Right lobe of liver (tissue), 6 donors: Measurements from ENCODE around the gene ZNF292. TPM values are rescaled to one million over a fixed set of nuclear protein-coding genes. Genes with fewer than 3 reads are reported as not detected.

Experiments
- ATAC-seq, 4 donors: fragments of 200-7000 bp; cut with Tn5 transposase; one replicate each; pipeline ENCODE4 v1.9.1; 2020; ENCODE audit warnings: mild to moderate bottlenecking in 4 of 4, moderate library complexity in 4 of 4
- DNase-seq, 3 donors: peaks; one replicate each; pipeline ENCODE4 v3.0.0-alpha.2; 2020
- H3K27ac ChIP-seq, 3 donors: fragments of 200-600 bp; one replicate each; pipeline ENCODE4 v1.8.0; 2022
- H3K27me3 ChIP-seq, 2 donors: fragments of 200-600 bp; one replicate each; pipeline ENCODE4 v1.8.0; 2022
- H3K36me3 ChIP-seq, 4 donors: fragments of 200-600 bp; sonication (generic) in 1 of 4; one replicate each; pipeline versions ENCODE4 v1.5.1 to v1.8.0; 2017 to 2022; ENCODE audit warnings: control low read depth in 1 of 4
- H3K4me1 ChIP-seq, 4 donors: fragments of 200-600 bp; sonication (generic) in 1 of 4; one replicate each; pipeline versions ENCODE4 v1.5.1 to v1.8.0; 2017 to 2022; ENCODE audit warnings: control low read depth in 1 of 4
- H3K4me3 ChIP-seq, 3 donors: fragments of 200-600 bp; one replicate each; pipeline ENCODE4 v1.8.0; 2022
- H3K9me3 ChIP-seq, 4 donors: fragments of 200-600 bp; sonication (generic) in 1 of 4; one replicate each; pipeline versions ENCODE4 v1.5.1 to v1.8.0; 2017 to 2022; ENCODE audit warnings: control low read depth in 1 of 4
- CTCF ChIP-seq, 4 donors: fragments of 200-600 bp in 3 of 4; fragments of 450-650 bp in 1 of 4; IDR thresholded peaks; one replicate each; pipeline versions ENCODE4 v1.5.1 to v1.8.0; 2016 to 2022; ENCODE audit warnings: antibody characterized with exemption in 4 of 4, mild to moderate bottlenecking in 2 of 4
- POLR2A ChIP-seq: fragments of 450-650 bp; IDR thresholded peaks from one replicate; pipeline ENCODE4 v1.6.1; 2017; ENCODE audit warnings: antibody characterized with exemption, mild to moderate bottlenecking
- WGBS: methylation state at CpG from one replicate; pipeline ENCODE4 v1.1.6; 2018; ENCODE audit warnings: low coverage, low lambda C conversion rate; ENCODE audit not compliant: insufficient coverage; ENCODE audit errors: missing lambda C conversion rate; 5-methylcytosine and 5-hydroxymethylcytosine counted together
- intact Hi-C, 2 donors: fragments of 100-400 bp; cut with DNase I; formaldehyde crosslinking; loops; one replicate each; pipeline versions ENCODE4 v1.11.2 to v1.14.1; 2022
- total RNA-seq, 6 experiments: library from RNA; depleted of rRNA in 2 of 6; stranded (reverse); fragments of >200 nt in 2 of 6; fragmentation: NEBNext Ultra II Directional in 3 of 6; extraction: Animal tissue kit (Norgen Biotek cat#: 25700) in 3 of 6; gene quantifications; one replicate each; pipeline versions ENCODE4 v1.1.0 to v1.2.4, GENCODE V29; 2016 to 2023
- donor health status: DM: no; HTN: yes; CAD: no.
- donor health status: DM: no; HTN: no; CAD: no.
- donor health status: DM: no; HTN: no; CAD: no.
- donor health status: DM: no; HTN: yes; CAD: no.
- donor health status: DM: no; HTN: yes; CAD: no.

ZNF292 gene
- total RNA-seq, 6 experiments from 2014 or later: 8.7 to 22.0 (median 11.2) TPM

- Histone ChIP-seq H3K4me3 (no peak overlapping the region), H3K27me3 (no peaks in the 10 kb centered on the region), H3K4me1 (no peaks in the 10 kb centered on the region), H3K36me3 (peaks cover 4 to 10% (median 6%) of the 10 kb centered on the region in 4 donors), H3K9me3 (no peaks in the 10 kb centered on the region), H3K27ac (no peak overlapping the region)
- intact Hi-C loops: no loop called here
- no peak for DNase-seq
- TF ChIP-seq CTCF (IDR thresholded peaks at IDR 0.05) (no peak), POLR2A (no peak)
- no peak for ATAC-seq
These were observed 88.4 kb downstream of the ZNF292 start for GRCh38 chr6:87243812-87244211.

GRCh38 chr6:87244380-87244779 is 89.0 kb downstream of the ZNF292 start:
- no peak overlapping the region for H3K27ac ChIP-seq
- no peak for DNase-seq
- no peaks in the 10 kb centered on the region for H3K27me3 ChIP-seq
- H3K36me3 ChIP-seq: peaks cover 4 to 10% (median 6%) of the 10 kb centered on the region in 4 donors
- intact Hi-C loops: no loop called here
- TF ChIP-seq CTCF (IDR thresholded peaks at IDR 0.05): no peak
- no peaks in the 10 kb centered on the region for H3K9me3 ChIP-seq
- H3K4me3 ChIP-seq: no peak overlapping the region
- H3K4me1 ChIP-seq: no peaks in the 10 kb centered on the region
- peak in 1 of 4 donors; percentile 35 for ATAC-seq

DNA sequence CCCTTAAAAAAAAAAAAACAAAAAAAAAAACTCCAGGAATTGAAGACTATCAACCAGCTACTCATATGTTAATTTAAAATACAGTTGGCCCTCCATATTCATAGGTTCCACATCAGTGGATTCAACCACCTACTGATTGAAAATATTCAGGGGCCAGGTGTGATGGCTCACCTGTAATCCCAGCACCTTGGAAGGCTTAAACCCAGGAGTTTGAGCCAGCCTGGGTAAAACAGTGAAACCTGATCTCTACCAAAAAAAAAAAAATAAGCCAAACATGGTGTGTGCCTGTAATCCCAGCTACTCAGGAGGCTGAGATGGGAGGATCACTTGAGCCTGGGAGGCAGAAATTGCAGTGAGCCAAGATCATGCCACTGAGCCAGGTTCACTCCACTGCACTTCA is 94.7 kb downstream of the ZNF292 start:
- intact Hi-C loops: no loop called here
- H3K36me3 ChIP-seq: peaks cover 0 to 17% (median 9%) of the 10 kb centered on the region in 4 donors

DNA sequence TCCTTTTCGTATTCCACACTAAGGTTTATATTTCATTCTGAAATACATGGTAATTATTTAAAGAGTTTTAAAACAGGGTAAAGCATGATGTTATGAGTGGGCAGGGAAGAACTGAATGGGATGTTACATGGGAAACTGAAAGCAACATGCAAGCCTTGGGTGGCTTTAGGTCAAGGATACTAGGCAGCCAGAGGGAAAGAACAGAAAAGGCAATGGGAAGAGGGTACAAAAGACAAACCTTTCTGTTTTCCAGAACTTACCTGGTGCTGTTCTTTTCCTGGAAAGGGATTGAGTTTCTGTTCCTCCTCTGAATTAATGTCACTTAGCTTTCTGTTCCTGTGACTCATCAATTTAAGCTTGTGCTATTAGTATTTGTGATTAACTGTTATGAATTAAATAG is 95.9 kb downstream of the ZNF292 start:
- Histone ChIP-seq H3K27ac (no peak overlapping the region), H3K9me3 (no peaks in the 10 kb centered on the region), H3K36me3 (peaks cover 0 to 28% (median 15%) of the 10 kb centered on the region in 4 donors), H3K4me1 (no peaks in the 10 kb centered on the region), H3K4me3 (no peak overlapping the region), H3K27me3 (no peaks in the 10 kb centered on the region)
- 79% methylated on average over 1 of the region's 1 CpG for WGBS
- ATAC-seq (no peak), DNase-seq (no peak)
- TF ChIP-seq CTCF (IDR thresholded peaks at IDR 0.05) (no peak), POLR2A (no peak)
- intact Hi-C loops: no loop called here

More for the DNA sequence above, 94.7 kb downstream of the ZNF292 start:
- ATAC-seq (no peak), DNase-seq (no peak)
- no peaks in the 10 kb centered on the region for H3K27me3 ChIP-seq
- H3K4me1 ChIP-seq: no peaks in the 10 kb centered on the region
- no peak overlapping the region for H3K4me3 ChIP-seq
- H3K9me3 ChIP-seq: no peaks in the 10 kb centered on the region
- no peak overlapping the region for H3K27ac ChIP-seq
- no peak for TF ChIP-seq CTCF (IDR thresholded peaks at IDR 0.05)
- no peak for TF ChIP-seq POLR2A

DNA sequence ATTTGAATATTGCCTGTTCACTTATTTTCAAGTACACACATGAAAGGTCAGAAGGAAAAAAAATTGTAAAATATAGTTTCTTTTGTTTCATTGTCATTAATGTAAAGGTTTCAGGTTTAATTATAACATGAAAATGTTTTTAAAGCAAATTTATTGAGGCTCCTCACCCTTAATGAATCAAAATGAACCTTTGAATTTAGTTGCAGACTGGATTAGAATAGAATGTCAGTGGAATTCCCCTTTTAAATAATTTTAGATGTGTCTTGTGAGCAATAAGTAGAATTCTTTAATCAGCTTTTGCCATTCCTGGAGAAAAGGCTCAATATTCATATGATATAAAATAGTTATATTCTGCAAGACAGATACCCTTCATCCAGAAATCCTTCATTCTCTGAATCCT is 96.4 kb downstream of the ZNF292 start:
- no peak for ATAC-seq
- no peak overlapping the region for H3K27ac ChIP-seq
- H3K36me3 ChIP-seq: peaks cover 0 to 23% (median 13%) of the 10 kb centered on the region in 4 donors
- DNase-seq: no peak
- no peaks in the 10 kb centered on the region for H3K27me3 ChIP-seq
- H3K9me3 ChIP-seq: no peaks in the 10 kb centered on the region
- H3K4me1 ChIP-seq: no peaks in the 10 kb centered on the region
- TF ChIP-seq CTCF (IDR thresholded peaks at IDR 0.05) (no peak), POLR2A (no peak)
- intact Hi-C loops: no loop called here
- no peak overlapping the region for H3K4me3 ChIP-seq
